HK-2 (cell line): ENCODE data around the gene ZDHHC14.

Source experiments
- DNase-seq: peaks from one replicate; pipeline ENCODE4 v3.0.0-alpha.2; 2018; ENCODE audit not compliant: unreplicated experiment

Gene ZDHHC14

DNA sequence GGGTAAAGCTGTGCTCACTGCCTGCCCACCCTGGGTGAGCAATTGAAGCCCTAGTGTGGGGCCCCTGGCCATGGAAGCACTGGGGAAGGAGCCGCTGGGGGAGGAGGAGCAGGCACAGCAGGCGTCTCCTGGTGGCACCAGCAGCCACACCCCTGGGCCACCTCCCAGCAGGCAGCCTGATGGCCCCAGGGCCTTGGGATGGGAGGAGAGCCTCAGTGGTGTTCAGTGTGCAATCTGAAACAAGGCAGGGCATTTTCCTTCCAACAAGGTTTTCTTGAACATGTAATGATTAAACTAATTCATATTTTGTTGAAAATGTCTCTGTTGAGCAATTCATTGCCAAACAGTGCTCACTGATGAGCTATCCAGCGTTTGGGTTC is 151.0 kb downstream of the ZDHHC14 start:
- DNase-seq, result no peak

DNA sequence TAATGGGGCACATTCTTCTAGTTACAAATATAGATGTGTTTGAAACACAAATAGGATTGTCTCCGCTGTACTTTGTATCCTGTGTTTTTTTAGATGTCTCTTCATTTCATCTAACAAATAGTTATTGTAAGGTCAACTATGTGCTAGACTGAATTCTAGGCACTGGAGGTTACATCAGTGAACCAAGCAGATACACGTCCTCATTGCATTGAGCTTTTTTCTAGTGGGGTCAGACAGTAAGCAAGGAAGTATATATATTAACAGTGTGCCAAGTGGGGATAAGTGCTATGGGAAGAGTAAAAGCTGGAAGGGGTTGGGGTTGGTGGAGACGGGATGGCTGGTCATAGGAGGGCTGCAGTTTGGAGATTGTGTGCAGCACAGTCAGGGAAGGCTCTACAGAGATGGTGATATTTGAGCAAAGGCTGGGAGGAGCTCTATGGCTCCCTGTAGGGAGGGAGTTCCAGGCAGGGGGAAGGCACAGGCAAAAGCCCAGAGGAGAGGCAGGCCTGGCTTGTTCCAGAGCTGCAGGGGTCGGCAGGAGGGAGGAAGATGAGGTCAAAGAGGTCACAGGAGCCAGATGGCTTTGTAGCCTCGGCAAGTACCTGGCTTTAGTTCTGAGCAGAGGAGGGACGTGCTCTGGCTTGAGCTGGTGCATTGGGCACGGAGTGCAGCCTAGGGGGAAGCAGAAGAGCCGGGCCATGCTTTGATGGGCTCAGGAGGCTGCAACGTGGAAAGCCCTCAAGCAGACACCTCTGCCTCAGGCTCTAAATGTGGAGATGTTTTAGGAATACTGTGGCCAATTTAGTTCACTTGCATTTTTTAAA is 152.3 kb downstream of the ZDHHC14 start:
- DNase-seq, result no peak

DNA sequence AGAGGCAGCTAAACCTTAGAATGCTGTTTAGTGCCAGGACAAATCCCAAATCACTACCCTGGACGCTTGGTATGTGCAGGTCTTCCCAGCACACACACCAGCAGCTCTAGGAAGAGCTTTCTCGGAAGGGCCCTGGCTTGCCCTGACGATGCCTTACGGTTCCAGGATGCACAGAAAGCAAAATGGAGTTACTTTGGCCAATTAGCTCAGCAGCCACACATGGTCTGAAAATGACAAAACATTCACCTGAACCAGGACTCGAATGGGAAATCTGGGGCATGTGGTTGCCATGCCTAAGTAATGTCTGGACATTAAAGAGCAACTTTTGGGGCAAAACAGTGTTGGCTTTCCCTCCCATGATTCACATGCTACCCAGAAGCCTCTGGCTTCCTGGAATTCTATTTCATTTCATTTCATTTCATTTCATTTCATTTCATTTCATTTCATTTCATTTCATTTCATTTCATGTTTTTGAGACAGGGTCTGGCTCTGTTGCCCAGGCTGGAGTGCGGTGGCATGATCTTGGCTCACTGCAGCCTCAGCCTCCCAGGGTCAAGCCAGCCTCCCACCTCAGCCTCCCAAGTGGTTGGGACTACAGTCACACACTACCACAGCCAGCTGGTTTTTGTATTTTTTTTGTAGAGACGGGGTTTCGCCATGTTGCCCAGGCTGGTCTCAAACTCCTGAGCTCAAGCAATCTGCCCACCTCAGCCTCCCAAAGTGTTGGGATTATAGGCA is 153.3 kb downstream of the ZDHHC14 start:
- no peak for DNase-seq

GRCh38 chr6:157534977-157535339 is 154.0 kb downstream of the ZDHHC14 start:
- no peak for DNase-seq

- no peak for DNase-seq
Observed at GRCh38 chr6:157535340-157536222, 154.6 kb downstream of the ZDHHC14 start.

- no peak for DNase-seq
Observed at GRCh38 chr6:157536223-157536545, 155.2 kb downstream of the ZDHHC14 start.

- no peak for DNase-seq
Observed at GRCh38 chr6:157537556-157537955, 156.6 kb downstream of the ZDHHC14 start.

- no peak for DNase-seq
Observed at GRCh38 chr6:157538168-157538567, 157.2 kb downstream of the ZDHHC14 start.

- DNase-seq, result no peak
Observed at GRCh38 chr6:157538698-157539097, 157.7 kb downstream of the ZDHHC14 start.

DNA sequence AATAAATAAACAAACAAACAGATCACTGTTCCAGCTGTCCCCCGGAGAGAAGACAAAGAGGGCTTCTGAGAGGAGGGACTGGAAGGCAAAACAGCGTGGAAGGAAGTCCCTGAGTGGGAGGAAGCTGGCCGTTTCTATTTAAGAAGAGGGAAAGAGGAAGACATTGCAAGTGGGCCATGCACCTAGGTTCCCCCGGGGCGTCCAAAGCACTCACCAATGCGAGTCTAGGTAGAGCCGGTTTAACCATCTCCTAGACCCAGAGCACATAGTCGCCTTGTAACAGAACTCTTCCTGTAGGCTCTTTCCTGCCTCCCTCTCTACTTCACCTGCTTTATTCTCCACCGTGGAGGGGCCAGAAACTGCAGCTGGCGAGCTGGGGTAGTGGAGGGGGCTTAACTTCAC is 158.4 kb downstream of the ZDHHC14 start:
- no peak for DNase-seq

DNA sequence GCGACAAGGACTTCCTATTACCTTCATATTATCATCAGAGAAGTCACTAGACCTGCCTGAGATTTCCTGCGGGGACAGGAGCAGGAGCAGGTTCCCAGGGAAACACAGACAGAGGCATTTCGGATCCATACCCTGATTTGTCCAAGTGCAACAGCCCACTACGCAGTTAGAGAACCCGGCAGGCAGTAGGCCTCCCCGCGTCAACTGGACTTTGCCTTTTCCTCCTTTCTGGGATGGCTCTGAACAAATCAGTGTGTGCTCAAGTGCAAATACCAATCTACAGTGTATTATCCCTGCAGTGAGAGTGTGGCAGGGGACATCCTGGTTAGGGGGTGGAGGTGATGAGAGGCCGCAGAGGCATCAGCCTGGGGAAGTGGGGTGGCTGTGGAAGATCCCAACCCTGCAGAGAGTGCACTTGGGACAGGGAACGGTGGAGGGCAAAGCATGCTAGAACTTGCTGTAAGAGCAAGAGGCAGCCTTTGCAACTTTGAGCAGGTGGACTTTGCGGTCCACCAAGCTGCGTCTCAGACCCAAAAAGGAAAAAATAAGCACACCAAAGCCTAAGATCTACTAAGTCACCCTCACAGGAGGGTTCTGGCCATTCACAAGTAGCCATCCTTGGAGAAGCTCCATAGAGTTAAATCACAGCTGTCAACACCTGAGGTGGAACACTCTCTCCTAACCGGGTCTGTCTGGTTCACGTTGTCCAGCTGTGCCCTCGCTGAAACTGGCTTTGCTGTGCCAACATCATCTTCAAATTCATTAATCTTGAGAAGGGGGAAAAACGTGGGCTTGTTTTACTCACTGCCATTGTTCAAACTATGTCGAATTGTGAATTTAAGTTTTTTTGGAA is 159.1 kb downstream of the ZDHHC14 start:
- no peak for DNase-seq

GRCh38 chr6:157541618-157542413 is 160.8 kb downstream of the ZDHHC14 start:
- no peak for DNase-seq

GRCh38 chr6:157542414-157543160 is 161.6 kb downstream of the ZDHHC14 start:
- DNase-seq, result no peak

DNA sequence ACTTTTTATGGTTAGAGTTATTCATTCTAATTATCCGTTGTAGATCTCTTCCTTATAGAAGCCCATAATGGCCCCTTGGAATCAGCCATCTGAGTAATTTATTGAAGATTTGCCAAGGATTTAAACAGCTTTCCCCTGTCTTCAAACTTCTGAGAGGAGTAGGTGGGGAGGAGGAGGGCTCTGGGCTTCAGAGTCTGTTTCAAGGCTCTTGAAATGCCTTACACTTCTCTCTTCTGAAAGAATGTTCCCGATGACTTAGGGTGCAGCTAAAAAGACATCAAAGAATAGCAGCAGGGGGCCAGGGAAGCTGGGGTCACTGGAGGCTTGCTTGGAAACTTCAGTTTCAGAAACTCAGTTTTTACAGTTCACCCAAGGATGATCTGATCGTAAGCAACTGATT is 165.3 kb downstream of the ZDHHC14 start:
- no peak for DNase-seq

DNA sequence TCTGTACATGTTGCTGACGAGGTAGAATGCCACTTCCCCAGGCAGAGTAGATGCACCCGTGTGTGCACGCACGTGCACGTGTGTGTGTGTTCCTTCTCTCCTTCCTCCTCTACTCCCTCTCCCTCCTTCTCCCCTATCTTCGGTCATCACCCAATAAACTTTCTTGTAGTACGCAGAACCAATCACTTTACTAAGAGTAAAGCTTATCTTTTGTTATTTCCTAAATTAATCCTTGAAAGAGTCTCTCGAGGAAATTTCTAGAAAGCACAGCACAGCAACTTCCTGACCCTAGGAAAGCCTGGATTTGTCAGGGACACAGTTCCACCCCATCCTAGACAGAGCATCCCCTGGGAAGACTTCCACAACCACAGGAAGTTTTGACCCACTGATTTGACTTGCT is 166.1 kb downstream of the ZDHHC14 start:
- no peak for DNase-seq

GRCh38 chr6:157548635-157549467 is 167.9 kb downstream of the ZDHHC14 start:
- DNase-seq, result no peak

GRCh38 chr6:157549468-157549745 is 168.4 kb downstream of the ZDHHC14 start:
- DNase-seq, result no peak

DNA sequence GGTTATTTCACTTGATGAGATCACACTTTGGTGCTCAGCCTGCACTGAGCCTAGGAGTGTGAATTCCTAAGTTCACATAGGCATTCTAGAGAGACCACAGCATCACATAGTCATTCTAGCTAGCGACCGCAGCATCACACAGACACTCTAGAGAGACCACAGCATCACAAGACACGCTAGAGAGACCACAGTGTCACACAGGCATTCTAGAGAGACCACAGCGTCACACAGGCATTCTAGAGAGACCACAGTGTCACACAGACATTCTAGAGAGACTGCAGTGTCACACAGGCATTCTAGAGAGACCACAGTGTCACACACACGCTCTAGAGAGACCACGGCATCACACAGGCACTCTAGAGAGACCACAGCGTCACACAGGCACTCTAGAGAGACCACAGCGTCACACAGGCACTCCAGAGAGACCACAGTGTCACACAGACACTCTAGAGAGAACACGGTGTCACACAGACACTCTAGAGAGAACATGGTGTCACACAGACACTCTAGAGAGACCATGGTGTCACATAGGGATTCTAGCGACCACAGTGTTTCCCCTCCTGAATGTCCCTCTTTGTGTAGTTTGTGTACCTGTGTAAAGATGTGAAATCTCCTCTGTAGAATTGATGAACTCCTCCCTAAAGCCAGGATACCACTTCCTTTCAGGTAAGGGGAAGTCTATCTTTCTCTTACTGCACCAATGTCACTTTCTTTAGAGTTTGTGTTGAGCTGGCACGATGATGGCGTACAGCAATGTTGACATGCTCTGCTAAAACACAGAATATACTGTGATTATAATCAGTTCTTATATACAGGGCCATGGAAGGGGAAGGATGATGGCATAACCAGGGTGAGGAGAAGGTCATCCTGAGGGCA is 169.4 kb downstream of the ZDHHC14 start:
- no peak for DNase-seq
